OCI-LY7 (cell line): ENCODE measurements around the gene LYRM9.
"Not testable (repeated sequence)": the region's sequence is repeated elsewhere in the genome, so short reads cannot be mapped to it uniquely, and the experiment has no call there.

Source experiments
- CTCF ChIP-seq: fragments of 200-600 bp; sonication (generic); conservative IDR thresholded peaks from 2 replicates; pipeline ENCODE4 v1.5.1; 2014; ENCODE audit warnings: mild to moderate bottlenecking, antibody characterized with exemption, low read length, moderate library complexity, mixed read lengths
- EZH2phosphoT487 ChIP-seq: fragments of 200-600 bp; sonication (generic); IDR thresholded peaks from 2 replicates; pipeline ENCODE4 v1.6.1; 2018; ENCODE audit warnings: low read depth, borderline replicate concordance, mild to moderate bottlenecking, mixed run types, antibody characterized with exemption, low read length, moderate library complexity, mixed read lengths

GRCh38 chr17:27846808-27847307 is 46.3 kb downstream of the LYRM9 start:
- TF ChIP-seq CTCF, EZH2phosphoT487: not testable (repeated sequence)
